GM23338 (cell line): ENCODE data around the gene CNTN5. TPM values are rescaled to one million over a fixed set of nuclear protein-coding genes. Genes with fewer than 3 reads are reported as not detected.

Experiments
- ATAC-seq: fragments of 200-7000 bp; cut with Tn5 transposase; 3 replicates; pipeline ENCODE4 v1.9.1; 2020
- DNase-seq: peaks from one replicate; pipeline ENCODE4 v3.0.0-alpha.2; 2015; ENCODE audit warnings: low spot score
- H2AFZ ChIP-seq: fragments of 200-600 bp; sonication (generic); 2 replicates; pipeline ENCODE4 v1.8.0; 2016; ENCODE audit warnings: antibody characterized with exemption, mild to moderate bottlenecking, moderate library complexity
- H3F3A ChIP-seq: fragments of 200-600 bp; sonication (generic); replicated peaks from 2 replicates; pipeline ENCODE4 v1.8.0; 2017; ENCODE audit warnings: antibody characterized with exemption, mixed run types, low read depth
- H3K27ac ChIP-seq: fragments of 200-600 bp; sonication (generic); 2 replicates; pipeline ENCODE4 v1.6.1; 2016; ENCODE audit warnings: low read depth
- H3K27me3 ChIP-seq: fragments of 200-600 bp; sonication (generic); 2 replicates; pipeline ENCODE4 v1.8.0; 2016; ENCODE audit warnings: mild to moderate bottlenecking, mixed run types, moderate library complexity; ENCODE audit not compliant: insufficient read depth
- H3K36me3 ChIP-seq: fragments of 200-600 bp; sonication (generic); 2 replicates; pipeline ENCODE4 v1.8.0; 2016; ENCODE audit warnings: mild to moderate bottlenecking; ENCODE audit not compliant: insufficient read depth
- H3K4me1 ChIP-seq: fragments of 200-600 bp; sonication (generic); 2 replicates; pipeline ENCODE4 v1.8.0; 2016; ENCODE audit warnings: mild to moderate bottlenecking, moderate library complexity; ENCODE audit not compliant: insufficient read depth
- H3K4me2 ChIP-seq: fragments of 200-600 bp; sonication (generic); 2 replicates; pipeline ENCODE4 v1.7.1; 2017; ENCODE audit warnings: mixed run types
- H3K4me3 ChIP-seq: fragments of 200-600 bp; sonication (generic); 2 replicates; pipeline ENCODE4 v1.6.1; 2016; ENCODE audit warnings: mixed run types
- H3K79me2 ChIP-seq: fragments of 200-600 bp; sonication (generic); replicated peaks from 2 replicates; pipeline ENCODE4 v1.8.0; 2017; ENCODE audit warnings: mild to moderate bottlenecking; ENCODE audit not compliant: insufficient read depth
- H3K9me2 ChIP-seq: fragments of 200-600 bp; sonication (generic); 2 replicates; pipeline ENCODE4 v1.8.0; 2017; ENCODE audit not compliant: insufficient read depth
- H4K20me1 ChIP-seq: fragments of 200-600 bp; sonication (generic); replicated peaks from 2 replicates; pipeline ENCODE4 v1.8.0; 2017; ENCODE audit warnings: mild to moderate bottlenecking; ENCODE audit not compliant: insufficient read depth
- H3K27ac Mint-ChIP-seq: 2 replicates; pipeline ENCODE4 v1.8.0; 2020; ENCODE audit warnings: inconsistent platforms, mild to moderate bottlenecking, moderate library complexity, mixed read lengths
- H3K27me3 Mint-ChIP-seq: 3 replicates; pipeline ENCODE4 v1.8.0; 2022; ENCODE audit warnings: low read depth, mild to moderate bottlenecking, moderate library complexity, mixed read lengths, inconsistent platforms; ENCODE audit not compliant: insufficient read depth, poor library complexity
- H3K36me3 Mint-ChIP-seq: 3 replicates; pipeline ENCODE4 v1.8.0; 2021; ENCODE audit warnings: low read depth, mild to moderate bottlenecking, inconsistent platforms, moderate library complexity, mixed read lengths
- H3K4me1 Mint-ChIP-seq: 3 replicates; pipeline ENCODE4 v1.8.0; 2020; ENCODE audit warnings: mild to moderate bottlenecking, inconsistent platforms, mixed read lengths
- H3K4me3 Mint-ChIP-seq: 3 replicates; pipeline ENCODE4 v1.8.0; 2021; ENCODE audit warnings: moderate library complexity, mild to moderate bottlenecking, inconsistent platforms, mixed read lengths
- H3K9me3 Mint-ChIP-seq: 3 replicates; pipeline ENCODE4 v1.8.0; 2020; ENCODE audit warnings: moderate library complexity, mild to moderate bottlenecking, inconsistent platforms, mixed read lengths
- CREB1 ChIP-seq: fragments of 250-450 bp; sonication (Bioruptor Pico); IDR thresholded peaks from 2 replicates; pipeline ENCODE4 v1.5.0; 2020; ENCODE audit warnings: low read depth, mild to moderate bottlenecking, moderate library complexity
- EZH2phosphoT487 ChIP-seq: fragments of 200-600 bp; sonication (generic); IDR thresholded peaks from one replicate; pipeline ENCODE4 v1.8.1; 2018; ENCODE audit warnings: antibody characterized with exemption; ENCODE audit not compliant: unreplicated experiment
- NANOG ChIP-seq: IDR thresholded peaks from 2 replicates; pipeline ENCODE4 v1.6.1; 2016; ENCODE audit warnings: antibody characterized with exemption, borderline replicate concordance
- POLR2AphosphoS5 ChIP-seq: IDR thresholded peaks from 2 replicates; pipeline ENCODE4 v1.6.1; 2016; ENCODE audit warnings: antibody characterized with exemption, low read depth
- REST ChIP-seq: IDR thresholded peaks from one replicate; pipeline ENCODE4 v1.6.1; 2018; ENCODE audit warnings: antibody characterized with exemption; ENCODE audit not compliant: unreplicated experiment
- ZNF114 ChIP-seq: fragments of 250-450 bp; sonication (Bioruptor Pico); IDR thresholded peaks from 2 replicates; pipeline ENCODE4 v1.5.0; 2020; ENCODE audit warnings: mild to moderate bottlenecking, moderate library complexity
- polyA plus RNA-seq: library from polyadenylated mRNA; unstranded; fragments of >200 nt; fragmentation: Nextera tagmentation; extraction: Ambion mirVana; gene quantifications from 2 replicates; pipeline ENCODE4 v1.2.1, GENCODE V29; 2016
- total RNA-seq: library from RNA; depleted of rRNA; stranded (reverse); fragments of >200 nt; shearing (Covaris generic); gene quantifications from 2 replicates; pipeline ENCODE4 v1.2.3, GENCODE V29; 2014
- TF ChIP-seq, protein P1 (sequence below), 2 experiments: fragments of 200-600 bp in 1 of 2; sonication (generic) in 1 of 2; conservative IDR thresholded peaks; 2 replicates each; pipeline versions ENCODE4 v1.5.1 to v1.6.1; 2016 to 2017; ENCODE audit warnings: antibody characterized with exemption in 2 of 2, low read depth in 2 of 2, mild to moderate bottlenecking in 2 of 2, moderate library complexity in 1 of 2

Gene CNTN5
- total and polyA plus RNA-seq, 2 experiments from 2014 or later, result not detected

GRCh38 chr11:100294748-100295147, 1274.0 kb downstream of the CNTN5 start (continued):
- TF ChIP-seq, protein P1, sequence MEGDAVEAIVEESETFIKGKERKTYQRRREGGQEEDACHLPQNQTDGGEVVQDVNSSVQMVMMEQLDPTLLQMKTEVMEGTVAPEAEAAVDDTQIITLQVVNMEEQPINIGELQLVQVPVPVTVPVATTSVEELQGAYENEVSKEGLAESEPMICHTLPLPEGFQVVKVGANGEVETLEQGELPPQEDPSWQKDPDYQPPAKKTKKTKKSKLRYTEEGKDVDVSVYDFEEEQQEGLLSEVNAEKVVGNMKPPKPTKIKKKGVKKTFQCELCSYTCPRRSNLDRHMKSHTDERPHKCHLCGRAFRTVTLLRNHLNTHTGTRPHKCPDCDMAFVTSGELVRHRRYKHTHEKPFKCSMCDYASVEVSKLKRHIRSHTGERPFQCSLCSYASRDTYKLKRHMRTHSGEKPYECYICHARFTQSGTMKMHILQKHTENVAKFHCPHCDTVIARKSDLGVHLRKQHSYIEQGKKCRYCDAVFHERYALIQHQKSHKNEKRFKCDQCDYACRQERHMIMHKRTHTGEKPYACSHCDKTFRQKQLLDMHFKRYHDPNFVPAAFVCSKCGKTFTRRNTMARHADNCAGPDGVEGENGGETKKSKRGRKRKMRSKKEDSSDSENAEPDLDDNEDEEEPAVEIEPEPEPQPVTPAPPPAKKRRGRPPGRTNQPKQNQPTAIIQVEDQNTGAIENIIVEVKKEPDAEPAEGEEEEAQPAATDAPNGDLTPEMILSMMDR (conservative IDR thresholded peaks at IDR 0.05; ENCODE audit: low read depth in 2 of 2), result no peak
- TF ChIP-seq ZNF114 (no peak), REST (no peak), POLR2AphosphoS5 (no peak)

DNA sequence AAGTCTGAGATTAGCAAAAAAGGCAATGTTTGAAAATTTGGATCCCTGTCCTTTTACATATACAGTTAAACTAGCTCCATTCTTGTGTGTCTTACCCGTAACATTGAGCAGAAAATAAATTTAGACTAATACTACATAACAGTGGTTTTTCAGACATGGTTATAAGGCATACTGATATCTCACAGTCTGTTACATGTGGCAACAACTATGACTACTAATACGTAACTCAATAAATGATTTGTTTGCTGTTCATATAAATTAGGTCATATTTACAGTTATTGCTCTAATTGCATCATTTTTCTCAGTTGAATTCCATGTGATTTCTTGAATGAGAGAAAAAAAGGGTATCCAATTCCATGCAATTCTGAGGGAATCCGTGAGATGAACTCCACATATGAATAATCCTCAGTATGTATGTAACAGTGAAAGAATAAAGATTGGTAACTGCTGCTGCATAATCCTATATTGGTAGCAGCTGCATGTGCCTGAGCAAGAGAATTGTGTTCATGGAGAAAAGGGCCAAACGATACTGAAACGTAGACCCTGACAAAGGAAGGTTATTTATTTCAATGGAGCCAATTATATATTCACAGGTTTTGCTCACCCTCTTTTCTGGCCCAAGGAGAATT, 1275.4 kb downstream of the CNTN5 start:
- no peaks in the 10 kb centered on the region for H3K36me3 ChIP-seq
- no peak overlapping the region for H3K27ac ChIP-seq
- H3K27ac Mint-ChIP-seq, result peak overlapping the region; percentile 61; the same call in 1 of the 2 replicates
- H3K4me2 ChIP-seq, result no peak overlapping the region
- no peaks in the 10 kb centered on the region for H3K27me3 ChIP-seq
- no peaks in the 10 kb centered on the region for H4K20me1 ChIP-seq
- no peaks in the 10 kb centered on the region for H3F3A ChIP-seq
- H3K4me1 Mint-ChIP-seq, result peaks cover 21% of the 10 kb centered on the region
- peaks cover 4% of the 10 kb centered on the region; the same call in 1 of the 3 replicates for H3K9me3 Mint-ChIP-seq
- H3K27me3 Mint-ChIP-seq, result no peaks in the 10 kb centered on the region
- DNase-seq (no peak), ATAC-seq (no peak)
- TF ChIP-seq, protein P1 (conservative IDR thresholded peaks at IDR 0.05; ENCODE audit: low read depth in 2 of 2), result no peak
- no peak for TF ChIP-seq NANOG
- no peak for TF ChIP-seq EZH2phosphoT487
- TF ChIP-seq CREB1 (CRISPR knock-in tag), result no peak
- H2AFZ ChIP-seq, result no peak overlapping the region
- H3K9me2 ChIP-seq, result 0 out of 2 replicates have a peak, but pooled peaks cover 3% of the 10 kb centered on the region
- H3K4me3 Mint-ChIP-seq, result no peak overlapping the region
- no peaks in the 10 kb centered on the region for H3K36me3 Mint-ChIP-seq
- no peak overlapping the region for H3K4me3 ChIP-seq
- no peaks in the 10 kb centered on the region for H3K79me2 ChIP-seq
- H3K4me1 ChIP-seq, result peaks cover 15% of the 10 kb centered on the region
